HCT116 (cell line): ENCODE measurements around the gene SLC6A2. TPM values are rescaled to one million over a fixed set of nuclear protein-coding genes. Genes with fewer than 3 reads are reported as not detected.

Source experiments
- ATAC-seq: fragments of 200-7000 bp; cut with Tn5 transposase; 2 replicates; pipeline ENCODE4 v1.9.1; 2020; ENCODE audit warnings: mild to moderate bottlenecking, moderate library complexity
- BruUV-seq: library from RNA; stranded (reverse); fragments of 400-500 nt; replicated peaks from 2 replicates; lab custom pipeline; 2021; lab: Mats Ljungman, UMichigan
- CTCF ChIA-PET: fragments of 300-600 bp; sonication (Branson Sonifier 250); formaldehyde crosslinking; loops from one replicate; lab custom pipeline; 2021; ENCODE audit warnings: antibody characterized with exemption; lab: Charles Lee
- POLR2A ChIA-PET: fragments of 300-600, 350-600 bp; sonication (Branson Sonifier 250); formaldehyde crosslinking; loops from one replicate; lab custom pipeline; 2021; ENCODE audit warnings: antibody characterized with exemption; lab: Charles Lee
- RAD21 ChIA-PET, 2 experiments: fragments of 300-600 bp; sonication (Branson Sonifier 250); formaldehyde crosslinking; loops; one replicate each; lab custom pipeline; 2023; ENCODE audit warnings: low total read pairs in 2 of 2; ENCODE audit not compliant: uncharacterized antibody in 2 of 2, unreplicated experiment in 2 of 2, low non-redundant PET in 1 of 2; lab: Charles Lee
- DNase-seq: peaks from one replicate; pipeline ENCODE4 v3.0.0-alpha.2; 2010; ENCODE audit warnings: low read depth, low spot score
- H2AFZ ChIP-seq: fragments of 200-600 bp; shearing (Covaris generic), sonication (generic); 2 replicates; pipeline ENCODE4 v1.6.1; 2017; ENCODE audit warnings: low read depth, mixed run types, mixed read lengths, antibody characterized with exemption, low read length; ENCODE audit not compliant: poor library complexity, severe bottlenecking
- H3K27ac ChIP-seq: 2 replicates; pipeline ENCODE4 v1.5.1; 2012; ENCODE audit warnings: low read depth, low read length
- H3K27me3 ChIP-seq: fragments of 200-600 bp; sonication (generic); 2 replicates; pipeline ENCODE4 v1.6.1; 2016; ENCODE audit warnings: mixed run types, low read length, mixed read lengths; ENCODE audit not compliant: insufficient read depth
- H3K36me3 ChIP-seq, 2 experiments: fragments of 200-500 bp in 1 of 2; fragments of 200-600 bp in 1 of 2; sonication (Bioruptor generic) in 1 of 2; sonication (generic) in 1 of 2; 2 replicates each; pipeline versions ENCODE4 v1.5.1 to v1.6.1; 2014 to 2016; ENCODE audit warnings: low read length in 2 of 2, inconsistent platforms in 1 of 2, mixed read lengths in 1 of 2, mixed run types in 1 of 2; ENCODE audit not compliant: insufficient read depth in 2 of 2, control insufficient read depth in 1 of 2
- H3K4me1 ChIP-seq, 2 experiments: fragments of 200-600 bp in 1 of 2; sonication (generic) in 1 of 2; 2 replicates each; pipeline versions ENCODE4 v1.5.1 to v1.6.1; 2012 to 2017; ENCODE audit warnings: low read length in 2 of 2, inconsistent platforms in 1 of 2, mild to moderate bottlenecking in 1 of 2, mixed read lengths in 1 of 2, mixed run types in 1 of 2, moderate library complexity in 1 of 2; ENCODE audit not compliant: insufficient read depth in 2 of 2, control insufficient read depth in 1 of 2
- H3K4me2 ChIP-seq: fragments of 200-600 bp; sonication (generic); 2 replicates; pipeline ENCODE4 v1.6.1; 2017; ENCODE audit warnings: mixed run types, low read length, mixed read lengths
- H3K4me3 ChIP-seq, 2 experiments: fragments of 200-600 bp in 1 of 2; sonication (generic) in 1 of 2; replicated peaks in 1 of 2; 2 replicates each; pipeline ENCODE4 v1.5.1; 2011 to 2016; ENCODE audit warnings: low read length in 2 of 2, control low read depth in 1 of 2, low read depth in 1 of 2, mild to moderate bottlenecking in 1 of 2, mixed read lengths in 1 of 2, mixed run types in 1 of 2
- H3K79me2 ChIP-seq: fragments of 200-600 bp; sonication (generic); 2 replicates; pipeline ENCODE4 v1.6.1; 2017; ENCODE audit warnings: mild to moderate bottlenecking, mixed run types, low read length, moderate library complexity, mixed read lengths; ENCODE audit not compliant: insufficient read depth
- H3K9ac ChIP-seq: fragments of 200-600 bp; sonication (generic); 2 replicates; pipeline ENCODE4 v1.6.1; 2016; ENCODE audit warnings: low read length, mixed read lengths
- H3K9me2 ChIP-seq: fragments of 200-600 bp; sonication (generic), shearing (Covaris generic); 2 replicates; pipeline ENCODE4 v1.6.1; 2017; ENCODE audit warnings: mixed run types, mild to moderate bottlenecking, moderate library complexity; ENCODE audit not compliant: insufficient read depth
- H3K9me3 ChIP-seq, 2 experiments: fragments of 200-500 bp in 1 of 2; fragments of 200-600 bp in 1 of 2; sonication (Bioruptor generic) in 1 of 2; sonication (generic) in 1 of 2; 2 replicates each; pipeline ENCODE4 v1.6.1; 2014 to 2017; ENCODE audit warnings: low read length in 2 of 2, mixed read lengths in 2 of 2, inconsistent platforms in 1 of 2, low read depth in 1 of 2, mild to moderate bottlenecking in 1 of 2, mixed run types in 1 of 2, moderate library complexity in 1 of 2; ENCODE audit not compliant: control insufficient read depth in 1 of 2, insufficient read depth in 1 of 2
- H4K20me1 ChIP-seq: fragments of 200-600 bp; sonication (generic), shearing (Covaris generic); 2 replicates; pipeline ENCODE4 v1.6.1; 2017; ENCODE audit warnings: mixed run types, mild to moderate bottlenecking, moderate library complexity; ENCODE audit not compliant: insufficient read depth
- ATF3 ChIP-seq: IDR thresholded peaks from 2 replicates; pipeline ENCODE4 v1.6.1; 2012
- CBX3 ChIP-seq: IDR thresholded peaks from 2 replicates; pipeline ENCODE4 v1.6.1; 2012; ENCODE audit warnings: low read depth
- CEBPB ChIP-seq: IDR thresholded peaks from 2 replicates; pipeline ENCODE4 v1.6.1; 2012; ENCODE audit warnings: low read depth
- CTCF ChIP-seq, 3 experiments: fragments of 200-600 bp in 1 of 3; sonication (generic) in 1 of 3; IDR thresholded peaks in 2 of 3; conservative IDR thresholded peaks in 1 of 3; 2 replicates each; pipeline ENCODE4 v1.5.1; 2012 to 2017; ENCODE audit warnings: low read depth in 2 of 3, low read length in 2 of 3, antibody characterized with exemption in 1 of 3, borderline replicate concordance in 1 of 3, control low read depth in 1 of 3, mild to moderate bottlenecking in 1 of 3, mixed read lengths in 1 of 3, mixed run types in 1 of 3, moderate library complexity in 1 of 3; ENCODE audit not compliant: insufficient read depth in 1 of 3
- EGR1 ChIP-seq: IDR thresholded peaks from 2 replicates; pipeline ENCODE4 v1.6.1; 2012; ENCODE audit warnings: low read depth
- FOSL1 ChIP-seq: IDR thresholded peaks from 2 replicates; pipeline ENCODE4 v1.6.1; 2012; ENCODE audit warnings: low read depth
- JUND ChIP-seq: IDR thresholded peaks from 2 replicates; pipeline ENCODE4 v1.6.1; 2012
- POLR2AphosphoS5 ChIP-seq: IDR thresholded peaks from 2 replicates; pipeline ENCODE4 v1.6.1; 2011; ENCODE audit warnings: mild to moderate bottlenecking, low read depth, low read length, moderate library complexity
- RAD21 ChIP-seq: IDR thresholded peaks from 2 replicates; pipeline ENCODE4 v1.6.1; 2012; ENCODE audit warnings: low read depth, mild to moderate bottlenecking
- SP1 ChIP-seq: IDR thresholded peaks from 2 replicates; pipeline ENCODE4 v1.6.1; 2012; ENCODE audit warnings: low read depth
- SRF ChIP-seq: IDR thresholded peaks from 2 replicates; pipeline ENCODE4 v1.6.1; 2012; ENCODE audit warnings: low read depth
- TCF7L2 ChIP-seq: IDR thresholded peaks from 2 replicates; pipeline ENCODE4 v1.7.0; 2011; ENCODE audit warnings: borderline replicate concordance, inconsistent platforms; ENCODE audit not compliant: insufficient read depth, insufficient read length; ENCODE audit errors: extremely low read depth
- ZBTB33 ChIP-seq: IDR thresholded peaks from 2 replicates; pipeline ENCODE4 v1.6.1; 2011; ENCODE audit warnings: mild to moderate bottlenecking, low read length, moderate library complexity; ENCODE audit not compliant: insufficient replicate concordance; ENCODE audit errors: extremely low read depth
- ZFX ChIP-seq: fragments of 450-650 bp; IDR thresholded peaks from 2 replicates; pipeline ENCODE4 v1.6.1; 2017
- intact Hi-C: fragments of 100-400 bp; cut with micrococcal nuclease; formaldehyde crosslinking; loops from 2 replicates; pipeline ENCODE4 v1.10.0; 2022
- total RNA-seq: library from RNA; stranded (reverse); gene quantifications from one replicate; pipeline ENCODE4 v1.2.1, GENCODE V29; 2021; ENCODE audit not compliant: unreplicated experiment

The SLC6A2 gene
- total RNA-seq, 1 experiment from 2014 or later, result not detected

GRCh38 chr16:55706739-55707384 lies 51.1 kb downstream of the SLC6A2 start:
- RAD21 ChIA-PET, result interaction anchor here in 1 of 2 experiments (0.8 kb wide), 1 partner anchor 242 kb away, joined by 3 read pairs; no protein-coding TSS in a partner anchor
- TF ChIP-seq ZFX (no peak), ZBTB33 (no peak), FOSL1 (no peak), RAD21 (no peak), SP1 (no peak), CEBPB (no peak), ATF3 (no peak), CBX3 (no peak), CTCF (IDR thresholded peaks at IDR 0.05 in 2 of 3, conservative IDR thresholded peaks at IDR 0.05 in 1 of 3; ENCODE audit: borderline replicate concordance in 1 of 3, insufficient read depth in 1 of 3, low read depth in 2 of 3, low read length in 2 of 3) (no peak), EGR1 (no peak), SRF (no peak), JUND (no peak), TCF7L2 (no peak), POLR2AphosphoS5 (no peak)
- intact Hi-C loops, result no loop called here
- no peaks in the 10 kb centered on the region for H3K79me2 ChIP-seq
- no peak overlapping the region for H2AFZ ChIP-seq
- H3K27ac ChIP-seq, result no peak overlapping the region
- H3K9me2 ChIP-seq, result no peaks in the 10 kb centered on the region
- CTCF ChIA-PET, result interaction anchor here (1.9 to 6.2 kb wide), 2 partner anchors 239 to 242 kb away, joined by 4 to 135 read pairs; no protein-coding TSS in a partner anchor
- H3K4me2 ChIP-seq, result no peak overlapping the region
- DNase-seq (no peak), ATAC-seq (no peak)
- POLR2A ChIA-PET, result no interaction called here
- no peaks in the 10 kb centered on the region for H4K20me1 ChIP-seq
- H3K9me3 ChIP-seq, result no peaks in the 10 kb centered on the region
- no peaks in the 10 kb centered on the region for H3K4me1 ChIP-seq
- no peak overlapping the region for H3K4me3 ChIP-seq
- BruUV-seq, result no TSS peak
- H3K9ac ChIP-seq, result no peak overlapping the region
- H3K27me3 ChIP-seq, result peaks cover 54% of the 10 kb centered on the region
- H3K36me3 ChIP-seq, result no peaks in the 10 kb centered on the region
